Femur (tissue), 1 donor: ENCODE measurements around the gene TPSD1.
A peak's percentile ranks its signal among the peaks of the same experiment; 100 is the strongest.
"Not testable (repeated sequence)": the region's sequence is repeated elsewhere in the genome, so short reads cannot be mapped to it uniquely, and the experiment has no call there.

Source experiments
- DNase-seq: peaks from one replicate; pipeline ENCODE4 v3.0.0-alpha.2; 2017

The TPSD1 gene

GRCh38 chr16:1283996-1284616 is 28.2 kb downstream of the TPSD1 start:
- DNase-seq, result no peak

- DNase-seq, result no peak
Observed at GRCh38 chr16:1285669-1286512, 30.0 kb downstream of the TPSD1 start.

GRCh38 chr16:1286513-1287094 is 30.7 kb downstream of the TPSD1 start:
- DNase-seq, result no peak

GRCh38 chr16:1287982-1288670 is 32.3 kb downstream of the TPSD1 start:
- no peak for DNase-seq

GRCh38 chr16:1288813-1289476 is 33.1 kb downstream of the TPSD1 start:
- no peak for DNase-seq

GRCh38 chr16:1289477-1289866 is 33.6 kb downstream of the TPSD1 start:
- no peak for DNase-seq

GRCh38 chr16:1290063-1290501 is 34.2 kb downstream of the TPSD1 start:
- DNase-seq, result no peak

- DNase-seq, result no peak
Observed at GRCh38 chr16:1290860-1291575, 35.1 kb downstream of the TPSD1 start.

GRCh38 chr16:1291576-1291974 is 35.7 kb downstream of the TPSD1 start:
- no peak for DNase-seq

GRCh38 chr16:1292208-1292607 is 36.3 kb downstream of the TPSD1 start:
- not testable (repeated sequence) for DNase-seq

GRCh38 chr16:1292808-1293207 is 36.9 kb downstream of the TPSD1 start:
- DNase-seq, result not testable (repeated sequence)

GRCh38 chr16:1293921-1294656 is 38.2 kb downstream of the TPSD1 start:
- DNase-seq, result no peak

- no peak for DNase-seq
Observed at GRCh38 chr16:1295465-1295864, 39.6 kb downstream of the TPSD1 start.

- not testable (repeated sequence) for DNase-seq
Observed at GRCh38 chr16:1296688-1297017, 40.8 kb downstream of the TPSD1 start.

GRCh38 chr16:1297018-1297696 is 41.3 kb downstream of the TPSD1 start:
- DNase-seq, result no peak

- no peak for DNase-seq
Observed at GRCh38 chr16:1298406-1298805, 42.5 kb downstream of the TPSD1 start.

- DNase-seq, result no peak
Observed at GRCh38 chr16:1299012-1299867, 43.4 kb downstream of the TPSD1 start.

GRCh38 chr16:1299868-1300203 is 44.0 kb downstream of the TPSD1 start:
- no peak for DNase-seq

- DNase-seq, result peak; percentile 56
Observed at GRCh38 chr16:1300664-1301476, 45.0 kb downstream of the TPSD1 start.
